Nephron progenitor cell (in vitro differentiated cells): ENCODE data around the gene RNF217.

Source experiments
- DNase-seq: peaks from one replicate; pipeline ENCODE4 v3.0.0; 2021
- H3K27ac Mint-ChIP-seq: 2 replicates; pipeline ENCODE4 v1.8.0; 2021; ENCODE audit warnings: mild to moderate bottlenecking, moderate library complexity, mixed read lengths
- H3K27me3 Mint-ChIP-seq: 2 replicates; pipeline ENCODE4 v1.8.0; 2021; ENCODE audit warnings: mild to moderate bottlenecking, low read depth, mixed read lengths; ENCODE audit not compliant: poor library complexity
- H3K36me3 Mint-ChIP-seq: 2 replicates; pipeline ENCODE4 v1.8.0; 2021; ENCODE audit warnings: low read depth, mixed read lengths
- H3K4me1 Mint-ChIP-seq: 2 replicates; pipeline ENCODE4 v1.8.0; 2021; ENCODE audit warnings: mixed read lengths
- H3K4me3 Mint-ChIP-seq: 2 replicates; pipeline ENCODE4 v1.8.0; 2021; ENCODE audit warnings: mild to moderate bottlenecking, moderate library complexity, mixed read lengths
- H3K9me3 Mint-ChIP-seq: 2 replicates; pipeline ENCODE4 v1.8.0; 2021; ENCODE audit warnings: mild to moderate bottlenecking, moderate library complexity, mixed read lengths
- CTCF ChIP-seq: fragments of 200-600 bp; sonication (generic); IDR thresholded peaks from 2 replicates; pipeline ENCODE4 v1.5.0; 2021; ENCODE audit warnings: antibody characterized with exemption

Gene RNF217

DNA sequence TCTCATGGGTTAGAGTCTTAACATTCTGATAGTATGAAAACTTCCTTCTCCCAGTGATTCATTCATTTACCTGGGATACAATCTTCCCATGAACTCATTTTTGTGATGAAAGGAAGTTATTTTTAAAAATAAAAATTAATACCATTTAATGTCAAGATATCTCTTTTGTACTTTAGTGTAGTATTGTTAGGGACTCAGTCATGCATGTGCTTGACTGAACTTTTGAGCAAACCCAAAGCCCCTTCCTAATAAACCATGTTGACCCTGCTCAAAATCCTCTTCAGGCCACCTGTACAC, 52.4 kb downstream of the RNF217 start:
- no peak for TF ChIP-seq CTCF
- DNase-seq = no peak
- H3K4me1 Mint-ChIP-seq = peaks cover 25% of the 10 kb centered on the region
- no peaks in the 10 kb centered on the region for H3K27me3 Mint-ChIP-seq
- H3K9me3 Mint-ChIP-seq = peaks cover 4% of the 10 kb centered on the region
- peaks cover 22% of the 10 kb centered on the region for H3K36me3 Mint-ChIP-seq
- H3K27ac Mint-ChIP-seq = no peak overlapping the region
- no peak overlapping the region for H3K4me3 Mint-ChIP-seq

DNA sequence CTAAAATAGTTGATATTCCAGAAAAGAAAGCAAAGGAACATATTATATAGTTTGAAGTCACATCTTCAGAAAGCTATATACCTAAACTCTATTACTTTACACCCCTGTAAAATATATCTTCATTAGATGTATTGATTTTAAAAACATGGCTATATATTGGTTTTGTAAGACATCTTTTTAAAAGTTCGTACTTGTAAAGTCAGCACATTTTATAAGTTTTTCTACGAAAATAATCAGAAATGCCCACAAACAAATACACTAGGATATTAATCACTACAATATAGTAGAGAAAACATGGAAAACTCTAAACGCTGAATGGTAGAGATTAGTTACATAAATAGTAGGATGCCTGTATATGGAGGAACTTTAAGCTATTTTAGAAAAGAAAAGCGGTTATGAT, 52.9 kb downstream of the RNF217 start:
- H3K27ac Mint-ChIP-seq = no peak overlapping the region
- no peaks in the 10 kb centered on the region for H3K27me3 Mint-ChIP-seq
- H3K4me3 Mint-ChIP-seq = no peak overlapping the region
- H3K36me3 Mint-ChIP-seq = peaks cover 22% of the 10 kb centered on the region
- no peak for DNase-seq
- no peak for TF ChIP-seq CTCF
- peaks cover 4% of the 10 kb centered on the region for H3K9me3 Mint-ChIP-seq
- H3K4me1 Mint-ChIP-seq = peaks cover 26% of the 10 kb centered on the region

DNA sequence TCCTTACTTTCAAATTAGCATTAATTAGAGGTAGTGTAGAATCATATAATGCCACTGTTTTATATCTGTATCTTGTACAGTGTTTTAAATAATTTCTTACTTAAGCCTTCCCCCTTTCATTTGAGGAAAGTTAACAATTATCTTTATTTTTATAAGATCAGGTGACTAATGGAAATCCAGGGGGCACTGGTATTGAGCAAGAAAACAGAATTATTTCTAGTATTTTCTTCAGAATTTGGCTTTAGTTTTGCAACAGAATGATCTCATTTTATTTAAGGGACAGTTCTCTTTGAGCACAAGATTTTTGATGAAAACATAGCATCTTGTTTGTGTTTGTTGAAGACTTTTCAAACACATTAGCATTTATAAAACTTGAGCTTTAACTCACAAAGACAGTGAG, 55.9 kb downstream of the RNF217 start:
- no peak for DNase-seq
- H3K27me3 Mint-ChIP-seq = no peaks in the 10 kb centered on the region
- no peak overlapping the region for H3K4me3 Mint-ChIP-seq
- H3K9me3 Mint-ChIP-seq = peaks cover 4% of the 10 kb centered on the region
- no peak for TF ChIP-seq CTCF
- H3K27ac Mint-ChIP-seq = peak overlapping the region; percentile 77
- H3K4me1 Mint-ChIP-seq = peaks cover 28% of the 10 kb centered on the region
- peaks cover 21% of the 10 kb centered on the region for H3K36me3 Mint-ChIP-seq

DNA sequence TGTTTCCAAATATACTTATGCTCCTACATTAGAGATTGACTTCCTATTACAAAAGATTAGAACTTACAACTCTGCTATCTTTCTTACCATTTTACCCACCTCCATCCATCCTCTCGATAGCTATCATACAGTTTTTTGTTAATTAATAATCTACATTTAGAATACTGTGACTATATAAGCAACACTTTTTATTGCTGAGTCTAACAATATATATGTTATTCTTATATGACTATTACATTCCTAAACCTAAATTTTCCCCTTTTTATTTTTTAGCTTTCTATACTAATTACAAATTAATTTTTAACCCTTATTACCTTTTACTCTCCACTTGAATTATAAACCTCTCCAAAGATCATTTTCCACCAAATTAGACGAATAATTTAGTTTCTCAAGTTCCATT, 57.0 kb downstream of the RNF217 start:
- H3K27me3 Mint-ChIP-seq = no peaks in the 10 kb centered on the region
- no peak for DNase-seq
- H3K4me1 Mint-ChIP-seq = peaks cover 26% of the 10 kb centered on the region
- TF ChIP-seq CTCF = no peak
- H3K36me3 Mint-ChIP-seq = peaks cover 21% of the 10 kb centered on the region
- H3K27ac Mint-ChIP-seq = peak overlapping the region; percentile 13
- H3K9me3 Mint-ChIP-seq = peaks cover 4% of the 10 kb centered on the region
- H3K4me3 Mint-ChIP-seq = no peak overlapping the region

- Mint-ChIP-seq H3K4me1 (peaks cover 26% of the 10 kb centered on the region), H3K4me3 (no peak overlapping the region), H3K27ac (no peak overlapping the region), H3K36me3 (peaks cover 21% of the 10 kb centered on the region), H3K9me3 (peaks cover 4% of the 10 kb centered on the region), H3K27me3 (no peaks in the 10 kb centered on the region)
- DNase-seq = peak; percentile 3
- TF ChIP-seq CTCF = no peak
Measured at GRCh38 chr6:125019918-125020317, 57.7 kb downstream of the RNF217 start.

DNA sequence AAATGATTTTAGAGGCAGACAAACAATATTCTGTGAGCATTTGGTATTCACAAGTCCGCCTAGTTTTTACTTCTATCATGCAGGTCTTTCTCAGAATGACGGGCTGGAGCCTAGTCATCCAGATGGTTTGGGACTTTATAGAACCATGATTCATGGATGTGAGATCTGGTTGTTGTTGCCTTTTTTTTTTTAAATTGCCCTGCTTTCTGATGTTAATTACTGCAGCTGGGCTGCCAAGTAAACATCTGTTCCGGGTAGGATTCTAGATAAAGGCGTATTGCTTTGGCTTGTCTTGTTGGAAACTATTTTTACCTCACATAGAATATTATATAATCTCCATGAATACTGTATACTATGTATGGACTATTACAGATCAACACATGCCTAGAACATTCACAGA, 58.1 kb downstream of the RNF217 start:
- peaks cover 26% of the 10 kb centered on the region for H3K4me1 Mint-ChIP-seq

More for the DNA sequence above, 58.1 kb downstream of the RNF217 start:
- TF ChIP-seq CTCF = no peak
- no peak overlapping the region for H3K4me3 Mint-ChIP-seq
- DNase-seq = no peak
- no peaks in the 10 kb centered on the region for H3K27me3 Mint-ChIP-seq
- H3K27ac Mint-ChIP-seq = peak overlapping the region; percentile 6
- peaks cover 4% of the 10 kb centered on the region for H3K9me3 Mint-ChIP-seq
- H3K36me3 Mint-ChIP-seq = peaks cover 21% of the 10 kb centered on the region
